ENCODE data around the gene CLK3.
"Not testable (repeated sequence)": the region's sequence is repeated elsewhere in the genome, so short reads cannot be mapped to it uniquely, and the experiment has no call there.

CLK3 gene

DNA sequence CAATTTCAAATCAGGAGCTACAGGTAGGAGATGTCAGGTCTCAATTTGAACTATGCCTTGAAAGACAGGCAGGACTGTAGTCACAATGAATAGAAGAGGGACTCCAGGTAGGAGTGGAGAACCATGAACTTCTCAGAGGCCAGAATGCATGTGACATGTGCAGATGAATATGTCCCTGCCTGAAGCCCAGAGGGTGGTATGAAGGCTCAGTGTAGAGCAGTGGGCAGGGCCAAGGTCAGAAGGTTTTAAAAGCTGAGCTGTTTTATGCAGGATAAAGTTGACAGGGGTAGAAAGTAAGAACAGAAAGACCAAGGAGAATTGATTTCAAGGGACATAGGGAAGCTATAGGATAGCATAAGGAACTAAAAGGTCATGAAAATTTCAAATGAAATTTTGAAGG lies 30.8 kb downstream of the CLK3 start:
- no peak for DNase-seq

DNA sequence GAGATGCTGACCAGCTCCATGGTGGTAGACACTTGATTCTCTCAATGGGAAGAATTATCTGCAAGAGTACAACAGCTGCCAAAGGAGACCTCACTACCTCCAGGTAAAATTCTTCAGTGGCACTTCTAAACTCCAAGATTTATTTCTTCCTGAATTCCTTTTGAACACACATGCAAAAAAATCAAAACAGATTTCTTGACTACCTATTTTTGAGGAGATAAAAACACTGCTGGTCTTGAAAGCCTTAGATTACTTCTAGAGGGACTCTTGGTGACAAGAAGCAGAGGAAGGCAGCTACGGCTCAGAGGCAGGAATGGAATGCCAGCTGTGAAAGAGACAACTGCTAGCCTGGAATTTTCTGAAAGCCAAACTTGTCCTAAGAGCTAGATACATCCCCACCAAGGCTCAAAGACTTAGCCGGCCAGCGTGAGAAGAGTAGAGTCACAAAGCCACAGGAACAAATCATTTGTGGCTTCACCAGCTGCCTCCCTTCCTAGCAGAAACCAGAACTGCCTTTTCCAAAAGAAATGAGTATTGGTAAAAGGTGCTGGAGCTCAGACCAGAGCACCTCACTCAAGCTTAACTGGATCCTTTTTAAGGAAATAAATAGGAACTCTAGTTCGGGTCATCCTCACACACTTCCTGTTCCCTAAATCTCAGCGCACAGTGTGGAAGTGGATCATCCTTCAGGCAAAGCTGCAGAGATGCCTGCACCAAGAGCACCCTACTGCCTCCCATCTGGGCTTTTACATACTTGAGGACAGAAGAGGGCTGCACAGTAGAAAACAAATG lies 32.6 kb downstream of the CLK3 start:
- no peak for DNase-seq

DNA sequence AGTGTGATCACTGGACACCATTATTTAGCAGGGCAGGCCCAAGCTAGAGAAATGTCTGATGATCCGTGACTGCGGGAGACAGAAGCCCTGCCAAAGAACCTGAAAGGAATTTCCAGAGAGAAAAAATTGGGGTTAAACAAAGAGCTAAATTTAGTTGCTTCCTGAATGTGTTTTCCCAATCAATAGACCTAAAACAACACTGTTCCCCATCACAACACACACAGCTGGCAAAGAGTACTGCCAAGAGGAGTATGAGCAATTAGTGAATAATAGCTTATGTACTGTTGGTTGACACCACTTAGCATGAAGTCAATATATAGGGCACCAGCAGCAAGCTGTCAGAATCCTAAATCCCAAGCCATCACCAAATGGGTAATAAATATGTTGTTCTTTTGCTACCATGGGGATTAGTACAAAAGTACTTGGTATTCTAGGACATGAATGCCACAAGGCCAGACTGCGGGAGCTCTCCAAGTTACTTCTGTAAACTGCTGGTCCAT lies 35.7 kb downstream of the CLK3 start:
- DNase-seq = peak; percentile 60

- peak; percentile 11 for DNase-seq
Measured at GRCh38 chr15:74653426-74654102, 37.9 kb downstream of the CLK3 start.

GRCh38 chr15:74655424-74655823 lies 39.8 kb downstream of the CLK3 start:
- peak; percentile 5 for DNase-seq

DNA sequence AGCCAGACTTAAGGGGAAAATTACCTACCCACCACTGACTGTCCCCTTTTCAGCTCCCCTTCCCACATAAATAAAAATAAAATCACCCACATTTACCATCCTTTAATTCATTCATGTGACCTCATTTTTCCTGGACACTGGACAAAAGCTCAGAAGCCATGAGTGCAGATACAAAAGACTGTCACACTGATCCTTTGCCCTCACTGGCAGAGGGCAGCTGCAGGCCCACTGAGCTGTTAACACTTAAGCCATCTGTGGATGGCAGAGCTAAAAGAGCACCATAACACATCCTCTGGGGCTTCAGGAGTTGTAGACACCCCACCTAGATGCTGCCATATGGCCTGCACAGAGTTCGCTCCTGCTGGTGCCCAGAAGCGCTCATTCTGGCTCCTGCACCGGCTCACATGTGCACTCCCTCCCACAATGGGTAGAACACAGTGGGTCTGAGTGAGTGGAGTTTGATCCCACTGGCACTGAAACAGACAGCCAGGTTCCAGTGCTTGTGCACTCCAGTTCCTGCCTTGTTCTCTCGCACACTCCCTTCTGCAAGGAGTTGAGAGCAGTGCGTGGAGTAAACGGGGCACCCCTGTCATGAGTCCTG lies 41.4 kb downstream of the CLK3 start:
- no peak for DNase-seq

DNA sequence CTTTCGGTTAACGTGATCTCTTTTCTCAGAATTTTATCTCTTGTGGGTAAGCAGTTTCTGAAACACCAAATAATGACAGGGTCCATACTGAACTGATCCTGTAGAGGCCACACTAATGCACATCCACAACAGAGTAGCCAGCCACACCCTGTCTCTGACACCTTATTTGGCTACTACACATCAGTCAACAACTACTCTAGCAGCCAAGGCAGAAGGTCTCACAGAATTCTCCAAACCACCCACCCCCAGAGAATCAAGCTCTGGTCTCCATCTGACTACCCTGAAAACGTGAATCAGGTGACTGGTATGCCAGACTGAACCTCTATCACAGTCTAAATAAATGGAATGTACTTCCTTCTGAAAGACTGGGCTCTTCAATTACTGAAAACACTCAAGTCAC lies 42.2 kb downstream of the CLK3 start:
- no peak for DNase-seq

- DNase-seq = not testable (repeated sequence)
Measured at GRCh38 chr15:74661280-74661679, 45.6 kb downstream of the CLK3 start.

DNA sequence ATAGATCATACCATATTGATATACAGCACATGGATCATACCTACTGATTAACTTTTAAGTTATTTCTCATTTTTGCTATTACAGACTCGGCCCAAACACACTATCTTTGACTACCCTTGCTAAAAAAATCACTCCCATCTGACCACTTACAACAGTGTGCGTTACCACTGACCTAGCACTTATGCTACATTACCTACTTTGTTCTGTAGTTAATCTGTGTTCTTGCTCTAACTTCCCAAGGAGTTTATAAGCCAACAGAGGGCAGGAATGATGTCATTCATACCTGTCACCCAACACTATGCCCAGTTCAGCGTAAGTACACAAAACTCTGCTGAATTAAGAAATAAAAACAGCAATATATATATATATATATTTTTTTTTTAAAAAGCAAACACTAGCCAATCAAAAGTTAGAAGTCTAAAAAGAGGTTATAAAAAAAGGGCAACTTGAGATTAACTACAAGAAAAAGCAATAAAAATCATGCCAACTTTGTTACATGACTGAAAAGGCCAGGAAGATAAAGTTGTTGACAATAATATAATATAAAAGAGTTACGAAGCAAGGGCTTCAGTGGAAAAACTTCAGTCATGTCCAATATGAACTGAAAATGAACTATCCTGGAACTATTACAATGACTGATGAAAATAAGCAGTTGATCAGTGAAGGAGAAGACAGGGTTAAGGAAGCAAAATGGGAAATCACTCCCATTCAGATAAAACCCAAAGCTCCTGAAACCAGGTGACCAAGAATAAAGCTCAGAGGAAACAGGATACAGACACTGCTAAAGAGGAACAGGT lies 46.6 kb downstream of the CLK3 start:
- no peak for DNase-seq

DNA sequence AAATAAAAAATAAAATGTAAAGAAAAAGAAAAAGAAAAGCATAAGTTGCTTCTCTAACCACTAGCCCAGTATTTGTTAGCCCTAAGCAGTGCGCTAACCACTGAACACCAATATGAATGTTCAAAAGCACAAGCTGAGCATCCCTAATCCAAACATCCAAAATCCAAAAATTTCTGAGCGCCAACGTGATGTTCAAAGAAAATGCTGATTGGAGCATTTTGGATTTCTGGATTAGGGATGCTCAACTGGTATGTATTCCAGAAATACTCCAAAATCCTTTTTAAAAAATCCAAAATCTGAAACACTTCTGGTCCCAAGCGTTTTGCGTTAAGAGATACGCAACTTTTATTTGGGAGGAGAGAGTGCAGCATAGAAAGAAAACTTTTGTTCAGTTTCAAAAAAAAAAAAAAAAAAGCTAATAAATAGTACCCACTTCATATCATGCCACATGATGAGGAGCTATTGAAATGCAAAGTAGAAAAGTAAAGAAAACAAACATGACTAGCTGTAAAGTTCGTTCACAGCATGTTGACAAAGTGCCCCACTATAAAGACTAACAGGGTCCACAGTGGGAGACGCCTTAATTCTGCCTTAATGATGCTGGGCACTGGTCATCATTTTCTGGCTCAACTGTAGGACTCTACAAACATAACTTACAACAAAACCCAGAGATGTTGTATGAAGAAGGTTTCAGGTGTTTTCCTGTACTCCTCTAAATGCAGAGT lies 47.8 kb downstream of the CLK3 start:
- no peak for DNase-seq

DNA sequence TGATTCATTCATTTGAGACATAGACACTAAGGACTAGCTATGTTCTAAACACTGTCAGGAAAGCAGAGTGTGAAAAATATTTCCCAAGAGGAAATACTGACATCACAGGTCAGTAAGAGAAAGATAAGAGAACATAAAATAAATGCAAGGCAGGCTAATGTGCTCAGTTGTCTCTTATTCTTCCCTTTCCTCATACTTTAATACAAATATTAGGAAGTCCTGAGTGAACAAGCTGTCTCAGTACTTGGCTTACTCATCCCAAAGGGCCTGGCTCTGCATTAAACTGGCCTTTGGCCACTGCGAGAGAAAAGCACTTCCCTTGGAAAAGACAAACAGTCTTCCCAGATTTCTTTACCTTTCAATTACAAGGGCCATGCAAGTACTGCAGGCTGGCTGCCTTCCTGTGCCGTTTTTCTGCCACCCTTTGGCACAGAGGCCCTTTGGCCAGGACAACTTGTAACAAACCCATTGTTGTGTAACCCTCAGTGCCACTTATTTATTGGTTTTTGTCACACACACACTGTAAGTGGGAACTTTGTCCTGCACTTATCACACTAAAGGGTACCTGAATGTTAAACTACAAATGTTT lies 48.5 kb downstream of the CLK3 start:
- no peak for DNase-seq

DNA sequence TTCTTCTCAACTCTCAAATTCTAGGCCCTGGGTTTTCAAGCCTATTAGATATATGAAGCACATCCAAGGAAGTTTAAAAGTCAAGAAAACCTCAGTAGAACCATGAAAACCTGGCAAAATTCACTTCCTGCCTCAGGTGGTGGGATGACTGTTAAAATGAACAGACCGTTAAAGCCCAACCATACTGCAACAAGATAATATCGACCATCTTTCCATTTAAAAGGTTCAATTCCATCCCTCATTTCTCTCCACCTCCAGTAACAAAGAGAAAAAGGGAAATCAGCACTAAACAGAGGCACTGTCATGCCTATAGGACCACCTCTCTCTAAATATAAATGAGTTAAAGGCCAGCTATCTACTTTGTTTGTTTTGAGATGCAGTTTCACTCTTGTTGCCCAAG lies 49.0 kb downstream of the CLK3 start:
- DNase-seq = no peak

GRCh38 chr15:74667975-74668374 lies 52.3 kb downstream of the CLK3 start:
- no peak for DNase-seq

DNA sequence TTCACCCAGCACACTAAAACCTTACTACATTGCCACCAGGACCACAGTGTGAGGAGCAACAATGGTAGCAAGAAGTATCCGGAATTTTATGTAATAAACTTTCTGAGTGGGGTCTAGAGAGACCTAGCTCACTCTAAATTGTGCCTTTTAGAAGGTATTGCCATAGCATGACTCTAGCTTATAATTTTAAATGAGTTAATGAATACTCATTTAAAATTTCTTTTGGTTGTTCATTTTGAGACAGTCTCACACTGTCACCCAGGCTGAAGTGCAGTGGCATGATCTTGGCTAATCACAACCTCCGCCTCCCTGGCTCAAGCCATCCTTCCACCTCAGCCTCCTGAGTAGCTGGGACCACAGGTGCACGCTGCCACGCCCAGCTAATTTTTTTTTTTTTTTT lies 54.0 kb downstream of the CLK3 start:
- no peak for DNase-seq

- DNase-seq = no peak
Measured at GRCh38 chr15:74674161-74674560, 58.5 kb downstream of the CLK3 start.

DNA sequence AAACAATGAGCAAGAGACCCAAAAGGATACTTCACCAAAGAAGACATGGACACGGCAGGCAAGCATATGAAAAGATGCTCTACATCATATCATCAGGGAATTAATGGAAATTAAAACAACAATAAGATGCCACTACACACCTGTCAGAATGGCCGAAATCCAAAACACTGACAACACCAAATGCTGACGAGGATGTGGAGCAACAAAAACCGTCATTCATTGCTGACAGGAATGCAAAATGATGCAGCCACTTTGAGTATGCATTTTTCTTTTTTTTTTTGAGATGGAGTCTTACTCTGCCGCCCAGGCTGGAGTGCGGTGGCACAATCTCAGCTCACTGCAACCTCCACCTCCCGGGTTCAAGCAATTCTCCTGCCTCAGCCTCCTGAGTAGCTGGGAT lies 61.2 kb downstream of the CLK3 start:
- DNase-seq = no peak
